Mammary epithelial cell (primary cell): ENCODE results near the gene DDX41.

Source experiments
- EZH2 ChIP-seq: IDR thresholded peaks from 2 replicates; pipeline ENCODE4 v1.6.1; 2012; ENCODE audit warnings: low read length, inconsistent platforms, borderline replicate concordance
- TF ChIP-seq, protein P1 (sequence below), 2 donors: IDR thresholded peaks in 1 of 2; conservative IDR thresholded peaks in 1 of 2; 2 replicates each; pipeline ENCODE4 v1.5.1; 2011 to 2012; ENCODE audit warnings: inconsistent platforms in 2 of 2, low read length in 2 of 2, mild to moderate bottlenecking in 2 of 2, control low read depth in 1 of 2, low read depth in 1 of 2; ENCODE audit not compliant: insufficient read depth in 1 of 2; ENCODE audit errors: extremely low read depth in 1 of 2

DNA sequence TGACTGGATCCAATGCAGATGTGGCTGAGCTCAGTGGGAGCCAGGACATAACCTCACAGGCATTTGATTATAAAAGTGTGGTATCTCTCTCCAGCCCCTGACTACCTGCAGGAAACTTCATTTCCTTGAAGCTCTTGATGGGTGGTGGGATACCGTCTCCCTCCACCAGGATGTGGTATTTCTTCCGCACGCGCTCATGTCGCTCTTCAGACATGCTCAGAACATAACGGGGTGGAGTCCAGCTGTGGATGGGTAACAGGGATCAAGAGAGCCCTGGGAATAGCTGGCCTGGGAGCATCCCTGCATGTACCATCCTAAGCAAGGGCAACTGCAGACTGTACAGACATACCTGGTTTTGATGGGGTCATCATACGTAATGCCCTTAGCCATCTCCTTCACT, 1.2 kb downstream of the DDX41 start:
- TF ChIP-seq, protein P1, sequence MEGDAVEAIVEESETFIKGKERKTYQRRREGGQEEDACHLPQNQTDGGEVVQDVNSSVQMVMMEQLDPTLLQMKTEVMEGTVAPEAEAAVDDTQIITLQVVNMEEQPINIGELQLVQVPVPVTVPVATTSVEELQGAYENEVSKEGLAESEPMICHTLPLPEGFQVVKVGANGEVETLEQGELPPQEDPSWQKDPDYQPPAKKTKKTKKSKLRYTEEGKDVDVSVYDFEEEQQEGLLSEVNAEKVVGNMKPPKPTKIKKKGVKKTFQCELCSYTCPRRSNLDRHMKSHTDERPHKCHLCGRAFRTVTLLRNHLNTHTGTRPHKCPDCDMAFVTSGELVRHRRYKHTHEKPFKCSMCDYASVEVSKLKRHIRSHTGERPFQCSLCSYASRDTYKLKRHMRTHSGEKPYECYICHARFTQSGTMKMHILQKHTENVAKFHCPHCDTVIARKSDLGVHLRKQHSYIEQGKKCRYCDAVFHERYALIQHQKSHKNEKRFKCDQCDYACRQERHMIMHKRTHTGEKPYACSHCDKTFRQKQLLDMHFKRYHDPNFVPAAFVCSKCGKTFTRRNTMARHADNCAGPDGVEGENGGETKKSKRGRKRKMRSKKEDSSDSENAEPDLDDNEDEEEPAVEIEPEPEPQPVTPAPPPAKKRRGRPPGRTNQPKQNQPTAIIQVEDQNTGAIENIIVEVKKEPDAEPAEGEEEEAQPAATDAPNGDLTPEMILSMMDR (conservative IDR thresholded peaks at IDR 0.05 in 1 of 2, IDR thresholded peaks at IDR 0.05 in 1 of 2; ENCODE audit: extremely low read depth in 1 of 2, insufficient read depth in 1 of 2, low read depth in 1 of 2, low read length in 2 of 2), result no peak
- TF ChIP-seq EZH2, result no peak
